Activated T-helper 2 cell treated with anti-CD3 and anti-CD28 coated beads, Interferon-gamma antibody, Interleukin-2, Interleukin-4, amounts not matched to agents 10 μg/mL and 5 μg/mL and 100 μg/mL, durations not matched to agents 14 hours and 24 hours and 36 hours (primary cell): ENCODE results near the gene KIAA1671. TPM values are rescaled to one million over a fixed set of nuclear protein-coding genes. Genes with fewer than 3 reads are reported as not detected.
"Not testable (repeated sequence)": the region's sequence is repeated elsewhere in the genome, so short reads cannot be mapped to it uniquely, and the experiment has no call there.

Experiments used
- DNase-seq: peaks from one replicate; pipeline ENCODE4 v3.0.0; 2021; ENCODE audit warnings: low spot score
- H3K27ac Mint-ChIP-seq: one replicate; pipeline ENCODE4 v1.8.0; 2021; ENCODE audit warnings: mixed read lengths
- H3K27me3 Mint-ChIP-seq: one replicate; pipeline ENCODE4 v1.8.0; 2021; ENCODE audit warnings: low read depth, mixed read lengths
- H3K36me3 Mint-ChIP-seq: one replicate; pipeline ENCODE4 v1.8.0; 2021; ENCODE audit warnings: low read depth, mixed read lengths
- H3K4me1 Mint-ChIP-seq: one replicate; pipeline ENCODE4 v1.8.0; 2021; ENCODE audit warnings: low read depth, mixed read lengths
- H3K4me3 Mint-ChIP-seq: one replicate; pipeline ENCODE4 v1.8.0; 2021; ENCODE audit warnings: low read depth, mild to moderate bottlenecking, moderate library complexity, mixed read lengths
- H3K9me3 Mint-ChIP-seq: one replicate; pipeline ENCODE4 v1.8.0; 2021; ENCODE audit warnings: mixed read lengths
- intact Hi-C: fragments of 100-400 bp; cut with micrococcal nuclease; formaldehyde crosslinking; loops from one replicate; pipeline ENCODE4 v1.15.1; 2023
- total RNA-seq: library from RNA; stranded (reverse); gene quantifications from 2 replicates; pipeline ENCODE4 v1.2.3, GENCODE V29; 2022

The KIAA1671 gene
- 10.5 TPM in 2 replicates for total RNA-seq

- Mint-ChIP-seq H3K27me3 (peaks cover 56% of the 10 kb centered on the region), H3K27ac (peak within 1 kb of the TSS; percentile 40), H3K4me1 (peaks cover 16% of the 10 kb centered on the region), H3K4me3 (peak within 1 kb of the TSS; percentile 80), H3K36me3 (no peaks in the 10 kb centered on the region), H3K9me3 (no peaks in the 10 kb centered on the region)
- peak; percentile 85 for DNase-seq
- intact Hi-C loops, result loop anchor here (1.0 to 2.0 kb wide), 2 partner anchors 96 to 103 kb away; no protein-coding TSS in a partner anchor
Observed at GRCh38 chr22:24951942-24952836, at the start of gene KIAA1671. Gene KIAA1671 (plus strand): TSS chr22:24952716. CDS start chr22:25028000, 75,284 bp downstream.

GRCh38 chr22:24905909-24906308 lies 46.6 kb upstream of the KIAA1671 start:
- intact Hi-C loops, result no loop called here
- Mint-ChIP-seq H3K27me3 (no peaks in the 10 kb centered on the region), H3K36me3 (no peaks in the 10 kb centered on the region), H3K4me1 (no peaks in the 10 kb centered on the region), H3K4me3 (no peak overlapping the region), H3K9me3 (peaks cover 19% of the 10 kb centered on the region), H3K27ac (no peak overlapping the region)
- no peak for DNase-seq

GRCh38 chr22:24907101-24907500 lies 45.4 kb upstream of the KIAA1671 start:
- H3K36me3 Mint-ChIP-seq, result not testable (repeated sequence)

GRCh38 chr22:24920029-24920428 lies 32.5 kb upstream of the KIAA1671 start:
- Mint-ChIP-seq H3K9me3 (no peaks in the 10 kb centered on the region), H3K27ac (no peak overlapping the region), H3K36me3 (no peaks in the 10 kb centered on the region), H3K4me3 (no peak overlapping the region), H3K27me3 (no peaks in the 10 kb centered on the region), H3K4me1 (no peaks in the 10 kb centered on the region)
- no peak for DNase-seq
- intact Hi-C loops, result no loop called here

More at GRCh38 chr22:24907101-24907500, 45.4 kb upstream of the KIAA1671 start:
- H3K4me1 Mint-ChIP-seq, DNase-seq, H3K27ac Mint-ChIP-seq, intact Hi-C loops, H3K4me3 Mint-ChIP-seq, H3K27me3 Mint-ChIP-seq: not testable (repeated sequence)
- H3K9me3 Mint-ChIP-seq, result peaks cover 19% of the 10 kb centered on the region

GRCh38 chr22:24925586-24926427 lies 26.7 kb upstream of the KIAA1671 start:
- H3K27ac Mint-ChIP-seq, result no peak overlapping the region

GRCh38 chr22:24926428-24926725 lies 26.1 kb upstream of the KIAA1671 start:
- intact Hi-C loops, result no loop called here

More at GRCh38 chr22:24925586-24926427, 26.7 kb upstream of the KIAA1671 start:
- Mint-ChIP-seq H3K27me3 (peaks cover 7% of the 10 kb centered on the region), H3K36me3 (no peaks in the 10 kb centered on the region), H3K9me3 (no peaks in the 10 kb centered on the region), H3K4me1 (no peaks in the 10 kb centered on the region), H3K4me3 (no peak overlapping the region)
- intact Hi-C loops, result no loop called here
- DNase-seq, result no peak

GRCh38 chr22:24926849-24927579 lies 25.5 kb upstream of the KIAA1671 start:
- no peaks in the 10 kb centered on the region for H3K4me1 Mint-ChIP-seq
- H3K27ac Mint-ChIP-seq, result no peak overlapping the region
- H3K36me3 Mint-ChIP-seq, result no peaks in the 10 kb centered on the region
- H3K27me3 Mint-ChIP-seq, result peaks cover 13% of the 10 kb centered on the region
- intact Hi-C loops, result no loop called here
- no peak overlapping the region for H3K4me3 Mint-ChIP-seq
- no peak for DNase-seq
- no peaks in the 10 kb centered on the region for H3K9me3 Mint-ChIP-seq

More at GRCh38 chr22:24926428-24926725, 26.1 kb upstream of the KIAA1671 start:
- H3K4me1 Mint-ChIP-seq, result no peaks in the 10 kb centered on the region
- peaks cover 9% of the 10 kb centered on the region for H3K27me3 Mint-ChIP-seq
- H3K27ac Mint-ChIP-seq, result no peak overlapping the region
- no peak for DNase-seq
- no peak overlapping the region for H3K4me3 Mint-ChIP-seq
- no peaks in the 10 kb centered on the region for H3K36me3 Mint-ChIP-seq
- no peaks in the 10 kb centered on the region for H3K9me3 Mint-ChIP-seq

- DNase-seq, result no peak
- intact Hi-C loops, result no loop called here
- Mint-ChIP-seq H3K4me3 (no peak overlapping the region), H3K27me3 (peaks cover 15% of the 10 kb centered on the region), H3K27ac (no peak overlapping the region), H3K4me1 (no peaks in the 10 kb centered on the region), H3K9me3 (no peaks in the 10 kb centered on the region), H3K36me3 (no peaks in the 10 kb centered on the region)
Observed at GRCh38 chr22:24928322-24928721, 24.2 kb upstream of the KIAA1671 start.

- no peaks in the 10 kb centered on the region for H3K4me1 Mint-ChIP-seq
Observed at GRCh38 chr22:24930678-24931077, 21.8 kb upstream of the KIAA1671 start.

GRCh38 chr22:24935771-24936483 lies 16.6 kb upstream of the KIAA1671 start:
- Mint-ChIP-seq H3K4me3 (no peak overlapping the region), H3K27ac (no peak overlapping the region), H3K27me3 (peaks cover 10% of the 10 kb centered on the region), H3K36me3 (no peaks in the 10 kb centered on the region), H3K4me1 (no peaks in the 10 kb centered on the region), H3K9me3 (no peaks in the 10 kb centered on the region)
- DNase-seq, result no peak
- intact Hi-C loops, result no loop called here

More at GRCh38 chr22:24930678-24931077, 21.8 kb upstream of the KIAA1671 start:
- H3K27ac Mint-ChIP-seq, result no peak overlapping the region
- H3K36me3 Mint-ChIP-seq, result no peaks in the 10 kb centered on the region
- H3K4me3 Mint-ChIP-seq, result no peak overlapping the region
- no peak for DNase-seq
- peaks cover 15% of the 10 kb centered on the region for H3K27me3 Mint-ChIP-seq
- intact Hi-C loops, result no loop called here
- H3K9me3 Mint-ChIP-seq, result no peaks in the 10 kb centered on the region

GRCh38 chr22:24937114-24937513 lies 15.4 kb upstream of the KIAA1671 start:
- no peak overlapping the region for H3K4me3 Mint-ChIP-seq
- no peak for DNase-seq
- H3K27me3 Mint-ChIP-seq, result peaks cover 3% of the 10 kb centered on the region
- H3K36me3 Mint-ChIP-seq, result no peaks in the 10 kb centered on the region
- no peaks in the 10 kb centered on the region for H3K4me1 Mint-ChIP-seq
- no peaks in the 10 kb centered on the region for H3K9me3 Mint-ChIP-seq
- H3K27ac Mint-ChIP-seq, result no peak overlapping the region
- intact Hi-C loops, result no loop called here
